NCI-H187 (cell line): Measurements from ENCODE around the gene PLXNA1.
A peak's percentile ranks its signal among the peaks of the same experiment; 100 is the strongest.

ENCODE experiments used
- DNase-seq, 2 experiments: peaks; one replicate each; lab custom pipeline; 2025; lab: John Stamatoyannopoulos, UW

Gene PLXNA1

DNA sequence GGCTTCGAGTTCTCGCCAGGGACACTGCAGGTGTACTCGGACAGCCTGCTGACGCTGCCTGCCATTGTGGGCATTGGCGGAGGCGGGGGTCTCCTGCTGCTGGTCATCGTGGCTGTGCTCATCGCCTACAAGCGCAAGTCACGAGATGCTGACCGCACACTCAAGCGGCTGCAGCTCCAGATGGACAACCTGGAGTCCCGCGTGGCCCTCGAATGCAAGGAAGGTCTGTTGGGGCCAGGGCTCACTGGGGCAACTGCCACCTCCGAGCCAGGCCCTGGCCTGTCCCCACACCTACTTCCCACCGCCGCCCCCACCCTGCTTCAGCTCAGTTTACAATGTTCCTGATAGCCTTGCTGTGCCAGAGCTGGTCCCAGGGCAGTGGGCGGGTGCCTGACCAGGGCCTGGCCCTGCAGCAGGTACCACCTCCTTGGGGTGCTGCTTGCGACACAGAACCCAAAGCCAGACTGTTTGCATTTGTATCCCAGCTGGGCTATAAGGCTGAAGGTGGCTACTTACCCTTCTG, 35.5 kb downstream of the PLXNA1 start:
- no peak for DNase-seq

DNA sequence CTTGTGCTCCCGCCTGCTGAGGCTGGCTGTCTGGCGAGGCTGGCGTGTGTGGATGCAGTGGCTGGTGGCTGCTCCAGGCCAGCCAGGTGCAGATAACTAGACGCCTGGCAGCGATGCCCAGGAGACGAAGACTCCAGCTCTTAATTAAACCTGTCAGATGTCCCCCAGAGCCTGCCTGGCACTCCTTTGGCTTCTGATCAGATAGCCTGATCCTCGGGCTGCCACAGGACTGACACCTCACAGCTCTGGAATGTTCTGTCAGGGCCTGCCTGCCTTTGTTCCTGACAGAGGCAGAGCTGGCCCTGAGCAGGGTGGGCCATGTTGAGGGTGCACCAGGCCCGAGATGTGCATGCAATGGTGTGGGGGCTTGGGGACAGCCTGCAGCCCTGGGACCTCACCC, 36.5 kb downstream of the PLXNA1 start:
- DNase-seq: no peak

DNA sequence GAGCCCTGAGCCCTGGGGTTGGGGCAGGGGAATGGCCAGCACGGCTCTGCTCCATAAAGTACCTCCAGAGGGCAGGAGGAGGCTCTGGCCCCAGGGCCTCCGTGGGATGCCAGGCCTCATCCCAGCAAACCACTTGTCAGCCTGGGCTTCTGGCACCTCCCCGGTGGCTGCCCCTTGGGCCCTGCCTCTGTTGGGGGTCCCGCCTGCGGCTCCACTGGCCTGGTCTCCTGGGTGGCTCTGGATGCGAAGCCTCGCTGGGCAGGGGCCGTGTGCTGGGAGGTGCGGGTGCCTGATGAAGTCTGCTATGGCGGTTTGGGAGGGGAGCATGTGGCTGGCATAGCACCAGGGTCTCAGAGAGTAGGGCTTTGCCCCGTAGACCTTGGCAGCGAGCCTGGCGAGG, 37.6 kb downstream of the PLXNA1 start:
- no peak for DNase-seq

DNA sequence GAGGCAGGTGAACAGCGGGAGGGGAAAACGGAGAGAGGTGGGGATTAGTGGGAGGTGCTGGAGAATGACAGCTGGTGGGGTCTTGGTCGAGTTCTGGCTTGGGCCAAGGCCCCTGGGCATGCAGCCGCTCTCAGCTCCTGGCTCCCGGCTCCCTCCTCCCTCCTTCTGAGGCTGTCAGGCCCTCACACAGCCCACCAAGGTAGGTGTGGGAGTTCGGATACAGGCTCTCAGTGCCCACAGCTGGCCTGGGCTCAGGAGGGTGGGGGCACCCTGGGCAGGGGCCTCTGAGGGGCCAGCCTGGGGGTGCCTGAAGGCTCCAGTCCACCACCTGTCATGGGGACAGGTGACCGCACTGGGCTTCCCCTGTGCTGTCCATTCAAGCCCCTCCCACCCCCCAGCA, 39.9 kb downstream of the PLXNA1 start:
- DNase-seq: no peak

DNA sequence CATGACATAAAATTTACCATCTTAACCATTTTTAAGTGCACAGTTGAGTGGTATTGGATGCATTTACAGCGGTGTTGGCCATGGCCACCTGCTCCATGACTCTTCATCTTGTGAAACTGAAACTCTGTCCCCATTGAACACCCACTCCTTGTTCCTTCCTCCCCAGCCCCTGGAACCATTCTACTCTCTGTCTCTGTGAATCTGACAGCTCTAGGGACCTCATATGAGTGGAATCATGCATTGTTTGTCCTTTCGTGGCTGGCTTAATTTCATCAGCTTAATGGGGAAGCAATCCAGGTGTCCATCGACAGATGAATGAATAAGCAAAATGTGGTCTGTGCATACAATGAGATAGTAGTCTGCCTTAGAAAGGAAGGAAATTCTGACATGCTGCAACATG, 42.5 kb downstream of the PLXNA1 start:
- DNase-seq: peak in 1 of 2 experiments; percentile 56

DNA sequence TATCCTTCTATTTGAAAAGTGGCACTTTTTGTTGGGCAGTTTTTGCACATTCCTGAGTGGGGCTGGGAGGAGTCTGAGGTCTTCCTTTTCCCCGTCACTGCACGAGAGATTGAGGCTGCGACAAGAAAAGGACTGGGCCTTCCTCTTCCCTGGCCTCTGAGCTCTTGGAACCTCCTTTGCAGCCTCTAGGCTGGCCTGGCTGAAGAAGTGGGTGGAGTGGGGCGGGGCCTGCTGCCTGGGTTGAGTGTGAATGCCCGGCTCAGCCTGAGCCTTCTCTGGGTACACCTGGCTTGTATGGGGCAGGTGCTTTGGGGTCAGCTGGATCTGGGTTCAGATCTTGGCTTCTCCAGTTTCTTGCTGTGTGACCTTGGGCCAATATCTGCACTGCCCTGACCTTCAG, 43.1 kb downstream of the PLXNA1 start:
- peak in 1 of 2 experiments; percentile 24 for DNase-seq

DNA sequence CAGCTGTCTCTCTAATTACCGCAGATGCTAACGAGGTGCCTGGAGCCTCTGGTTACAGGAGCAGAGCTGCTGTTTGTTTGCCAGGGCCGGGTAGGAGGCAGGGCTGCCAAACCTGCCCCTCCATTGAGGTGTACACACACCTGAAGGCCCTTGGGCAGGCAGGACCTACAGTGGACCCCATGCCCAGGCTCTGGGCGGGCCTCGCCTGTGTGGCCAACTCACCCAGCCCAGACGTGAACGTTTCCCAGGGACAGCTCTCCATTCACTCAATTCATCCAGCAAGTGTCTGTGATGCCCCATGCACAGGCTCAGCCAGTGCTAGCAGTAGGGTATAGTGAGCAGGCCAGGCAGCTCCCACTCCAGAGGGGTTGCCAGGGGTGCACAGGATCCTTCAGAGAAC, 43.7 kb downstream of the PLXNA1 start:
- no peak for DNase-seq

DNA sequence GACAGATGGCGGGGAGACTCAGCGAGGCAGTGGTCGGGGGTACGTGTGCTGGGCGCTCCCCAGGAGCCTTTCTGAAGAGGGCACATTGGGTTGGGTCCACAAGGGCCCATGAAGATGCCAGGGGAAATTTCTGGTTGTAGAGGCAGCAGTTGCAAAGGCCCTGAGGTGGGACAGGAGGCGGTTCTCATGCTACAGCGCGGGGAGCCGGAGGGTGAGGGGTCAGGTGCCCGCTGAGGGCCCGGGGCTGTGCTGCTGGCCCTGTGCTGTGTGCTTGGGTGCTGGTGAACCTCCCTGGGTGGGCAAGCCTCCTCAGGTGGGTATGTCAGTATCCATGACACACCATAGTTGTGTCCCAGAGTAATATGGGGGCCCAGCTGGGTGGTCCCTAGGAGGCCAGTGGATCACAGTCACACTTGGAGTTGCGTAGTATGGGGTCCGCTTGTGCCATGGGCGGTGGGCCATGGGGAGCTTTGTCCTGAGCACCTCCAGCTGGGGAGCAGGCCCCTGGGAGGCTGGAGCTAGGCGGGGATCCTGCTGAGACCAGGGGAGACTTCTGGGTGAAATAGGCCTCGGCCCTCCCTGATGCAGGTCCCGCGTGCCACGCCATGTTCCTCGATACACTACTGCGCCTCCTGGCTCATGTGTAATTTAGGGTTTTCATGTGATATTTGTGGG, 44.3 kb downstream of the PLXNA1 start:
- DNase-seq: no peak

DNA sequence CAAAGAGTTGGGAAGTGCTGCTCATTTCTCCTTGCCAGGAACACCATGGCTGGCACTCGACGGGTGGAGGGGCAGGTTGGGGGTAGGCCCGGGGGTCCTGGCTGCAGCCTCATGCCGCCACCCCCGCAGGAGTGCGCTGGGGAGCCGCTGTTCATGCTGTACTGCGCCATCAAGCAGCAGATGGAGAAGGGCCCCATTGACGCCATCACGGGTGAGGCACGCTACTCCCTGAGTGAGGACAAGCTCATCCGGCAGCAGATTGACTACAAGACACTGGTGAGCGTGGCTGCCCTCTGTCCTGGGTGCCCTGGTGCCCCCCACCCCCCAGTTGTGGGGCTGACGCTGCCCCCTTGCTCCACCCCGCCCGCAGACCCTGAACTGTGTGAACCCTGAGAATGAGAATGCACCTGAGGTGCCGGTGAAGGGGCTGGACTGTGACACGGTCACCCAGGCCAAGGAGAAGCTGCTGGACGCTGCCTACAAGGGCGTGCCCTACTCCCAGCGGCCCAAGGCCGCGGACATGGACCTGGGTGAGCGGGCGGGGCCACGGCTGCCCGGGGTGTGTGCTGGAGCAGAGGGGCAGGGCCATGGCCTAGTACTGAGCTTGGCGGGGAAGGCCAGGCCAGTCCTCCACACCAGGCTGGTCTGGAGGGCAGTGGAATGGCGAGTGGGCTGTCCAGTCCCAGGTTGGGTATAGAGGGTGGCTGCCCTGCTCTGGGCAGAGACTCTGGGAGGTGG, 45.1 kb downstream of the PLXNA1 start:
- no peak for DNase-seq

DNA sequence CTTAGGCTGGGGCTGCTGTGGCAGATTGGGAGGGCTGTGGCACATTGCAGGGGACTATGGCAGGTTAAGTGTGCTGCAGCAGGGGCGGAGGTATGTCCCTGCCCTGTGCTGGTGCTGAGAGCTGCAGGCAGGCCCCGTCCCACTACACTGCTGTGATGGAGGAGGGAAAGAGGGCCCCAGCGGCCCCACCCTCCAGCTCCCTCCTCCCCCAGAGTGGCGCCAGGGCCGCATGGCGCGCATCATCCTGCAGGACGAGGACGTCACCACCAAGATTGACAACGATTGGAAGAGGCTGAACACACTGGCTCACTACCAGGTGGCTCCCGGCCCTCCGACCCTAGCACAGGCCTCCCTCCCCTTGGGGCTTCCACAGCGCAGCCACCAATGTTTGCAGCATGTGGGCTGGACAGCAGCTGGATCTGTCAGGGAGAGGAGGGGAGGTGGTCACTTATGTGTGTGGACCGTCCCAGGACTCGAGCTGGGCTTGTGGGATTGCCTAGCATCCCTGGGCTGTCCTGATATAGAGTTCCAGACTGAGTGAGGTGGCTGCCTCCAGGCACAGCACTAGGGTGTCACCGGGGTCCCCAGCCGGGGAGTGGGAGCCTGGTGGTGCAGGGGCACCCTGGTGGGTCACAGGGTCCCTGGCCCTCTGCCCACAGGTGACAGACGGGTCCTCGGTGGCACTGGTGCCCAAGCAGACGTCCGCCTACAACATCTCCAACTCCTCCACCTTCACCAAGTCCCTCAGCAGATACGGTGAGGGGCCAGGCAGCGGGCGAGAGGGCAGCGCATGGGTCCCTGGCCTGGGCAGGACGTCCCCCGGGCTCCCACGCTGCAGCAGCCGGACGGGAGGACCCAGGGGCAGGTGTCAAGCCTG, 46.1 kb downstream of the PLXNA1 start:
- DNase-seq: no peak

DNA sequence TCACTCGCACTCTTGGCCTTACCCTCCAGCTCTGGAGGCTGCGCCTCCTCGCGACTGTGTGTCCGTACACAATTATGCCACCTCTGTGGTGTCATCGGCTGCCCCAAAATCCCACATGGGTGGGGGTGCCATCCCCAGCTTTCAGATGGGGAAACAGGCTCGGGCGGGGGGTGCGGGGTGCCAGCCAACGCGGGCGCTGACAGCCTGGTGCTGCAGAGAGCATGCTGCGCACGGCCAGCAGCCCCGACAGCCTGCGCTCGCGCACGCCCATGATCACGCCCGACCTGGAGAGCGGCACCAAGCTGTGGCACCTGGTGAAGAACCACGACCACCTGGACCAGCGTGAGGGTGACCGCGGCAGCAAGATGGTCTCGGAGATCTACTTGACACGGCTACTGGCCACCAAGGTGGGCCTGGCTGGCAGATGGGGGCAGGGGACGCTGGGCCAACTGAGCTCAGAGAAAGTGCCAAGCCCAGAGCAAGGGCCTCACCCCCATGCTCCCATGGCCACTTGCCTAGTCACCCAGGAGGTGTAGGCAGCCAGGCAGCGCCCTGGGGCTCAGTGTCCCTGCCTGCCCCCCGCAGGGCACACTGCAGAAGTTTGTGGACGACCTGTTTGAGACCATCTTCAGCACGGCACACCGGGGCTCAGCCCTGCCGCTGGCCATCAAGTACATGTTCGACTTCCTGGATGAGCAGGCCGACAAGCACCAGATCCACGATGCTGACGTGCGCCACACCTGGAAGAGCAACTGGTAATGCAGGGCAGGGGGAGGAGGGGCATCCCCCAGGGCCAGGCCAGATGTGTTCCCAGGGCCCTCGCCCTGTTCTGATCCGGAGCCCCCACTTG, 47.0 kb downstream of the PLXNA1 start:
- DNase-seq: no peak

DNA sequence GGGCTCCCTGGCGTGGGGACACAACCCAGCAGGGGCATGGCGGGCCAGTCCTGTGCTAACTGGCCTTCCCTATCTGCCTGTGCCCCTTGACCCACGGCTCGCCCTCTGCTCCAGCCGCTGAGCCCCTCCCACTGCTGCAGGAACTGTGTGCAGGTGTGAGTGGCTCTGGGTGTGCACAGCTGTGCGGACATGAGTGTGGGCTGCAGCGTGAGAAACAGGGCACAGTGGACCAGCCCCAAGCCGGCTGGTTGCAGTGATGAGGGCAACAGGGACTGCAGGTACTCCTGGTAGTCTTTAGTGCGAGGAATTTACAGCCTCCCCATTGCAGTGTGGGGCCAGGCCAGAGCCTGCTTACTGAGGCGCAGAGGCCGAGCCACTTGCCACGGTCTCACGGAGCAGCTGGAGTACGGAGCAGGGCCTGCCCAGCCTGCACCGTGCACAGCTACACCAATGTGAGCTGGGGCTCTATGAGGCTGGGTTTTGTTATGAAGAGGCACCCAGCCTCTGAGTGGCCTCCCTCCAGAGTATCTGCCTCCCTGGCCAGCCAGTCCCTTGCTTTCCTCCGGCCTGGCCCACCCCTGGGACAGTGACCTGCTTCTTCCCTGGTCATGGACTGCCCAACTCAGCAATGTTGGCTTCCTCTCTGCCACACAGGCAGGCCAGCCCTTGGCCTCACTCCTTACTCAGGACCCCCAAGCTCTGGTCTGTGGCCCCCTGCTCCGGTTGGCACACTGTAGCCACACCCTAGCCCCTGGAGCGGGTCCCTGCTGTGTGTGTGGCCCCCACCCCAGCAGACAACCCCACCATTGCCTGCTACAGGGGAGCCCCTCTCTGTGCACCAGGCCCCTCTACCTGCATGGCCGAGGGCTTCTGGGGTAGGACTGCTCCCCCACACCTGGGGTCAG, 47.8 kb downstream of the PLXNA1 start:
- no peak for DNase-seq

DNA sequence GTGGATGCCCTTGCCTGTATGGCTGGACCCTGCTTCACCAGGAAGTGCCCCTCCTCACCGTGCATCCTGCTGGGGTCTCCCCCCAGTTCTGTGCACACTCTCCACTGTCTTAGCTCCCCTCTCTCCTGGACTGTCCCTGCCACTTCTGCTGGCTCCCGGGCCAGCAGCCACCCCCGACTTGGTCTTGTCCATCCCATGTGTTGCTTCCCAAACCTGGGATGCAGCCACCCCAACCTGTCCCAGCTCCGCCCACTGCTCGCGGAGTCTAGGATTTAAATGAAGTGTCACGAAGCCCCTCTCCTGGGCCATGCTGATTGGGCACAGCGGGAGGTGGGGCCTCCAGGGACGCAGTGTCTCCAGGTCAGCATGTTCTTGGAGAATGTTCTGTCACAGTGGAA, 48.5 kb downstream of the PLXNA1 start:
- DNase-seq: no peak

DNA sequence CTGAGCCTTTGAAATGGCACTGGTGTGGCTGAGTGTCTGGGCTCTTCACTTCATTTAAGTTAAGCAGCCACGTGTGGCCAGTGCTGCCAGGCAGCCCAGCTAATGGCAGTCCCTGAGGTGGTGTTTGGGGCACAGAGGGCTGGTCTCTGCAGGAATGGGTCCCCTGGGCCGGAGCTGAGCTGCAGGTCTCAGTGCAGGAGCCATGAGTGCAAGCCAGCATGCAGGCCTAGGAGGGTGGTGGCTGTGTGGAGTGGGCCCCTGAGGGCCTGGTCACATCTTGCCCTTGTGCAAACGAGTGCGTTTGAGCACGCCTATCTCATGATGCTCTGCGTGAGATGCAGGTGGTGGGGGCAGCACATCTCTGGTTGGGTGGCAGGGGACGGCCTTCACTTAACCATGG, 48.9 kb downstream of the PLXNA1 start:
- no peak for DNase-seq

DNA sequence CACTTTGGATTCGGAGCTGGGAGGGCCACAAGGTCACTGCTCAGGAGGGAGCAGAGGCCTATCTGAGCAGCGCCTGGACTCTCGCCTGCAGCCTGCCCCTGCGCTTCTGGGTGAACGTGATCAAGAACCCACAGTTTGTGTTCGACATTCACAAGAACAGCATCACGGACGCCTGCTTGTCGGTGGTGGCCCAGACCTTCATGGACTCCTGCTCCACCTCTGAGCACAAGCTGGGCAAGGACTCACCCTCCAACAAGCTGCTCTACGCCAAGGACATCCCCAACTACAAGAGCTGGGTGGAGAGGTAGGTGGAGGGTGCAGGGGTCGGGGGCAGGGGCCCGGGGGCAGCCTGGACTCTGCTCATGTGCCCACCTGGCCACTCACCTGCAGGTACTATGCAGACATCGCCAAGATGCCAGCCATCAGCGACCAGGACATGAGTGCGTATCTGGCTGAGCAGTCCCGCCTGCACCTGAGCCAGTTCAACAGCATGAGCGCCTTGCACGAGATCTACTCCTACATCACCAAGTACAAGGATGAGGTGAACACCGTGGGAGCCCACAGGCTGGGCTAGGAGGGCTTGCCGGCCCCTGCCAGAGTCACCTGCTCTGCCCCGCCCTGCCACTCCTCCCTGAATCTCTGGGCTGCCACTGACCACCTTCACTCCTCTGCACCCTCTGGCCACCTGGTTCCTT, 49.5 kb downstream of the PLXNA1 start:
- no peak for DNase-seq
